SK-N-MC (cell line): ENCODE measurements around the gene ASTE1.
"Not testable (repeated sequence)": the region's sequence is repeated elsewhere in the genome, so short reads cannot be mapped to it uniquely, and the experiment has no call there.

Experiments used
- EZH2 ChIP-seq: fragments of 200-600 bp; sonication (generic); IDR thresholded peaks from one replicate; pipeline ENCODE4 v1.6.1; 2017; ENCODE audit warnings: antibody characterized with exemption
- POLR2AphosphoS5 ChIP-seq: IDR thresholded peaks from 2 replicates; pipeline ENCODE4 v1.6.1; 2012; ENCODE audit warnings: mild to moderate bottlenecking, low read depth, low read length, borderline replicate concordance

GRCh38 chr3:130972592-130972991 lies 54.0 kb downstream of the ASTE1 start:
- TF ChIP-seq EZH2, POLR2AphosphoS5: not testable (repeated sequence)
